NK-92 treated with Interleukin-12 subunit alpha and Interleukin-12 subunit beta, amount 100 ng/mL, for 24 hours (cell line): ENCODE measurements around the gene ERN1.
A peak's percentile ranks its signal among the peaks of the same experiment; 100 is the strongest.

Experiments used
- DNase-seq: peaks from one replicate; lab custom pipeline; 2025; lab: John Stamatoyannopoulos, UW

ERN1 gene

DNA sequence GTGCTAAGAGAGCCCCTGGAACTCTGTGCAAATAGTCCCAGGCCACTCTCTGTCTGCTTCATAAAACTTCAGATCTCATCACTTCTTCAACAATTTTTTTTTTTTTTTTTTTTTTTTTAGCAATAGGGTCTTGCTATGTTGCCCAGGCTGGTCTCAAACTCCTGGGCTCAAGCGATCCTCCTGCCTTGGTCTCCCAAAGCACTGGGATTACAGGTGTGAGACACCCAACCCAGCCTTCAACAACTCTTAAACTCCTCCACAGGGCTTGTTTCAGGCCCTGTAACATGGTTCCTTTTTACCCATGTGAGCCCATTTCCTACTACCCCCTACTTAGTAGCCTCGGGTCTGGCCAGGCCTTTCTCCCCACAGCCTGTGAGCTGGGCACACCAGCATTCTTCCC is 70.2 kb downstream of the ERN1 start:
- no peak for DNase-seq

DNA sequence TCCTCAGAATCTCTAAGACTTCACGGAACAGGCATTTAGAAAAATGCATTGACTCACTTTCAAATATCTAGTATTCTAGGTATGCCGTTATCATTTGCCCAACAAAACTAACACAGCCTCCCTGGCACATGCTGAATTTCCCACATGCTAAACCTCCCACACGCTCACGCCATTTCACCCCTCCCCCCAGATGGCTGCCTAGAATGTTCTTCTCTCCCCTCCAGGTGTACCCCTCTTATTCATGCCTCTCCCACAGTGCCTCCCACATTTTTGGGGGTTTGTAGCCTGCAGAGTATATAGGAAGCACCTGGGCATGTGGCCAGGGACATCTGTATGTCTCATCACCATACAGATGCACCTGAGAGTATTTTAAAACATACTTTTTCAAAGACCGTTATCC is 71.3 kb downstream of the ERN1 start:
- DNase-seq: no peak

DNA sequence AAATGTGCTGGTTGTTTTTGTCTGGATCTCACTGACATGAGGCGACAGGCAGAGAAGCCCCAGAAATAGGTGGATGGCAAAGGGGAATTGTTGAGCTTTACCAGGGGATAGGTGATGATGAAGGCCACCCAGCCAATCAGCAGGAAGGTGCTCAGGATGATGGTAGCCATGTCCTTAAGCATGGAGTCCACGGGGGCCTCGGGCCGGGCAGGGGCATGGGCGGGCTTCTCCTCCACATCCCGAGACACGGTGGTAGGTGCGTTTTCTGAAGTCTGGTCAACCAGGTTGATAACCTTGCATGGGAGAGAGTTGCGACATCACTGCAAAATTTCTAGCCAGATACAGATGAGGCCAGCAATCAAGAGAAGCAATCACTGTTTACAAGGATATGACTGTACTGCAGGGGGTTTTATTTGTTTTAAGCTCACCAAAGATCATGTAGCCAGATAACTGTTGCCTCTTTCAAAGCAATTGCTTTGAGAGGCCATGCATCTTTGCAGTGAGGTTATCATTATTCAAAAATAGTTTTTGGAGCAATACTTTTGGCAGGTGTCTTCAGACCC is 72.2 kb downstream of the ERN1 start:
- DNase-seq: no peak

DNA sequence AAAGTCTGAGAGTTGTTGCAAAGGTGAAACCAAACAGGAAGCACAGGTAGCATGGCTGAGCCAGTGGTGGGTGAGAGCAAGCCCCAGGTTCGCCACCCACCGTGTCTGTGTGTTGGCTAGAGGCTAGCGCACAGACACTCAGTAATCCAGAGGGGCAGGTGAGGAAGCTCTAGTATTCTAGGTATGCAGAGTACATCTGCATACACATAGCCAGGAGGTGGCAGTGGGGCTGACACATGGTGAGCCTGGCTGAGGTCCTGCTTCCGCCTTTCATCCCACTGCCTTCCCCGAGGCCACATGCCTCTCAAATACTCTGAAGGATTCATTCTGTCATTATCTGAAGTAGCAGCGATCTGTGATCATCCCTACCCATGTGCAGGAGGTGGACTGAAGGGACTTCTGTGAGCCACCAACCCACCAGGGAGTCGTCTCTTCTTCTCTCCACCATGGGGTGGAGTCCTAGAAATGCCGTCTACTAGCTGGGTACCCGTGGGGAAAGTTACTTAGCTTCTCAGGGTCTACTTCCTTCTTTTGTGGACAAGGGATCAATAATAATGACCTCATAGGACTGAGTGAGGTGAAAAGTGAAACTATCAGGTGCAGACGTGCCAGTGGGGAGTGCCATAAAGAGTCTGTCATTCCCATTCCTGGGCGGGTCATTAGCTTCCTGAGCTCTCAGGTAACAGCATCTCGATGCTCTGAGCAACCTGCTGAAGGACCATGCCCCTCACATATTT is 73.5 kb downstream of the ERN1 start:
- no peak for DNase-seq

DNA sequence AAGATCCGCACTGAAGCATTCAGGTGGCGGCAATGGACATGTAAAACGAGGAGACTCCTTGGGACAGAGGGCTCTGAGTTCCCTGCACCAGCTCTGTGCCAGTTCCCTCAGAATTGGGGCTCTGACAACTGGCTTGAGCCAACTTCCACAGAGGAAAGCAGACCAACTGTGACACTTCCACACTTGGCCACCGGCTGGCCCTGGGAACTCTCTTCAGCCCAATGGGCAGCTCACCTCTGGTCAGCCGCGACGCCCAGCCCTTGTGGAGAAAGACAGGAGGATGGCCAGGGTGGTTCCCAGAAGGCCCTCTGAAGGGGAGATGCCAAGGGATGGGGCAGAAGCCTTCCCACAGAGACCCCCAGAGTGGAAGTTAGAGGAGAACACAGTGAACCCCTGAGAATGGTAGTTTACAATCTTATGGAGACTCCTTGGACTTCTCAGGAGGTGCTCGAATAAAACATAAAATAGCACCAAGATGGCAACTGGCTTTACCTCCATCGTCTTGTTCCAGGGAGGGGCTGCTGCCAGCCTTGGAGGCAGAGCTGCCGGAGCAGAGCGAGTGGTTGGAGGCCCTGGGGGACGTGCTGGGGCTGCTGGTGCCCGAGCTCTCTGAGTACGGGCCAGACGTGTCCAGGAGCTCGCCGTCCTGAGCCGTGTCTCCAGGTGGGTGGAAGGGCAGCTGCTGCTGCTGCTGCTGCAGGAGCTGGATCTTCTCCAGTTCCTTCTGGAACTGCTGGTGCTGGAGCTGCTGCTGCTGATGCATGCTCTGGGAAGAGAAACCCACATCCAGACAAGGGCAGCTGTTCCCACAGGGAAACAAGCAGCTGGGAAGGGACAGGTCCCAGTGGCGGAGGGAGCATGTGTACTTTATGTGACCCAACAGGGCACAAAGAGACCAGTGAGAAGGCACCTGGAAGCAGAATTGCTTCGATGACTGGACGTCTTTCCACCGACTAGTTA is 74.5 kb downstream of the ERN1 start:
- DNase-seq: no peak

DNA sequence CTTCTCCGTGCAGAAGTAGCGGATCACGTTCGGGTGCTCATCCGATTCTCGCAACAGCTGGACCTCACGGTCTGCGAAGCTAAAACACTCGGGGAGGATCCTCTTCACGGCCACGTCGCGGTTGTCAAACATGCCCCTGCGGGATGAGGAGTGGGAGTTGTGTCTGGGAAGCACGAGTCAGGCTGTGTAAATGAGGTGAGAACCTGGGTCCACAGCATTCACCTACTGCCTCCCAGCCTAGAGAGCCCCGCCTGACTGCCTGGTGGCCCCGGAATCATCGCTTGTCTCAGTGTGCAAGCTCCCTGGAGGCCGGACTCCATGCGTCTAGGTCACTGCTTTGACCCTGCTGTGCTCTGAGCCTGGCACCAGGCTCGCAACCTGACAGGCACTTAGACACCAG is 75.6 kb downstream of the ERN1 start:
- DNase-seq: no peak

DNA sequence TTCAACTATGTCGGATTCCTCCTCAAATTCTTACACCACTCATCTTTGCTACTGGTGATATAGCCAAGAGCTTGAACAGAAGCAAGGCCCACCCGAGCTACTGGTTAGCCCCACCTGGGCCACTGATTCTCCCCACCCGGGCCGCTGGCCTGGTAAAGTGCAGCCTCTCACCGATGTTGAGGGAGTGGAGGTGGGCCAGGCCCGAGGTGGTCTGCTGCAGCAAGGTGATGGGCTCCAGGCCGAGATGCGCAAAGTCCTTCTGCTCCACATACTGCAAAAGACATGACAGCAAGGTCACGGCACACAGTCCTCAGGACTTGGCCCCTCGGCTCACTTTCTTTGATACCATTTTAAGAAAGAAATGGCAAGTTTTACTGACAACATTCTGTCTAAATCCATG is 76.8 kb downstream of the ERN1 start:
- DNase-seq: no peak

DNA sequence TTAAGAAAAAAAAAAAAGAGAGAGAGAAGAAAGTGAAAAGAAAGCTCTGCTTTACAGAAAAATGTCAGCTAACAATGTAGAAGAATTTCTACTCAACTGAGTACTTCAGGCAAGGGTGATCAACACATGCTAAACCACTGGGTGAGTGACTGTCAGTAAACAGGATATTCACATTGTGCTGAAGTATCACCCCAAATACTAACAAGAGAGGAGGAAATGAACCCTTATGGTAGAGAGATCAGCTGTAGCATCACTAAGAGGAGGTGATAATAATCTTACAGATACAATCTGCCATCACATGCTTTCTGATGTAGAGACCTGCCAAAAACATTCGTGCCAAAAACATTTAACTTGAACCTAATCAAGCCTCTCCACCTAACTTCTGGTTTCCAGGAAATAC is 78.8 kb downstream of the ERN1 start:
- no peak for DNase-seq

DNA sequence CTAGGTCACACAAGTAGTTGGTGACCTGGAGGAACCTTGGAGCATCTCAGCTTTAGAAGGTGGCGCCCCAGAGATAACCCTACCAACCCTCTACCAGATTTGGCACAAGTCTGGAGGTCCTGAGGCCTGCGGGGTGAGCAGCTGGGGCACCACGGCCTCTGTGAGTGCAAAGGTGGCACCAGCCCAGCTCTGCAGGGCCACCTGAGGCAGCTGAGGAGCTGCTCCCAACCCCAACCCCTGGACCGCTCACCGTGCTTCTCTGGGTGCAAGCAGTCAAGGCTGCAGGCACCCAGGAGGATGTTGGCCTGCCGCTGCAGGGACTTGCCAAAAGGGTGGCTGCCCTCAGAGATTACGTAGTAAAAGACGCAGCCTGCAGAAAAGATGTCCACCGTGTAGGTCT is 81.1 kb downstream of the ERN1 start:
- no peak for DNase-seq

DNA sequence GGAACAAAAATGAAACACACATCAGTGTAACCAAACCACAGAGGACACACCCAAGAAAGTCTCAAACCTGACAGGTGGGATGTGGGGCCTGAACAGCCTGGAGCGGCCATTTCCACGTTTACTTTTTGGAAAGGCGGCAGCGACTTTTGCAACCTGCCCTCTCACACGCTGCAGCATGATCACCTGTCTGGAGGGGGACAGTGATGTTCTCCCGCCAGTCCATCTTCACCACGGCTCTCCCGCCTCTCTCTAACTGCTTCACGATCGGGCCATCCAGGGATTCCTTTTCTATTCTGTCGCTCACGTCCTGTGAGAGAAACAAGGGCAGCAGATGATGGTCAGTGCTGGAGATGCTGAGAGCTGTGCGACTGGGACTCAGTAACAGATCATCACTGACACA is 84.8 kb downstream of the ERN1 start:
- no peak for DNase-seq

DNA sequence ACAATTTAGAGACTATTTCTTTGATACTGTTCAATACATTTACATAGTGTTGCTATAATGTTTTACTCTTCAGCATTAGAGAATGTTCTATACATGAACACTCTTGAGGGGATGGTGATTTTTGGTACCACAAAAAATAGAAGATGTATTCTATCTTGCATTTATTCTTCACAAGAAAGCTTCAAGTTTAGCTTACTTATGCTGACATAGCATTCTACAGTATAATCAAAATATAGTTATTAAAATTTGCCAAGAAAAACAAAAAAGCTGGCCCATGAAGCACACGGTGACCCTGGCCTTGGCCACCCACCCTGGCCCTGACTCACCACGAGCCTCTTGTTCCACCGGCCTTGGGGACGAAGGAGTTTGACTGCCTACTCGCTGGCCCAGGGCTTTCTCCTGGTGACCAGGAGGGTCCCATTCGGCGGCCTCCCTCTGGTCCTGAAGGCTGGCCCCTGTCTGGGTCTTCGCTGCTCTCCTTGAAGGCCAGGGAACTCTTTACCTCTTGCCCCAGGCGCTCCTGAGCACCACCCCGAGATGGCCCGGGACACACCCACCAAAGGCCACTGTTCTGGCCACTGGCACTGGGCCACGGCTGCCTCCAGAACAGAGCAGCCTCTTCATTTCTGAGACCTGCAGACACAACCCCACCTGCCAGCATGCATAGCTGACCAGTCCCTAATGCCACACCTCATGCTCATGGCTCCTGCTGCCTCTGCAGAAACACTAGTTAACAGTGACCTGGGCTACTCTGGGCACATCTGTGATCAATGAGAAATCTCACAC is 87.1 kb downstream of the ERN1 start:
- no peak for DNase-seq

DNA sequence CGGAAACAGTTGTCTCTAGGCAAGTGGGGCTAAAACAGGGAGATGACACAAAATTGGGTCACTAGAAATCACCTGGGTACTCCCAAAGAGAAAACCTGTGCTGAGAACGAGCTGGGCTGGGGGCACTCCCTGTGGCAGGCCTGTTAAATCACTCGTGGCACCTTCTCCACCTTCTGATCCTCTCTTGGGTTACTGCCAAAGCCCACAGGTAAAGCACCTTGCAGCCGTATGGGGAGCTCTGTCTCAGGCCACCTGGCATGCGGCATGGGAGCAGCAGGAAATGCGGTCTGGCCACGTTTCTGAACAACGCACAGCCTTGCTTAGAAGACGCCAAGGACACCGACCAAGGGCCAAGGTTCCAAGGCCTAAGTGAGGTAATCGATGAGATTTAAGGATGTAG is 88.0 kb downstream of the ERN1 start:
- no peak for DNase-seq

DNA sequence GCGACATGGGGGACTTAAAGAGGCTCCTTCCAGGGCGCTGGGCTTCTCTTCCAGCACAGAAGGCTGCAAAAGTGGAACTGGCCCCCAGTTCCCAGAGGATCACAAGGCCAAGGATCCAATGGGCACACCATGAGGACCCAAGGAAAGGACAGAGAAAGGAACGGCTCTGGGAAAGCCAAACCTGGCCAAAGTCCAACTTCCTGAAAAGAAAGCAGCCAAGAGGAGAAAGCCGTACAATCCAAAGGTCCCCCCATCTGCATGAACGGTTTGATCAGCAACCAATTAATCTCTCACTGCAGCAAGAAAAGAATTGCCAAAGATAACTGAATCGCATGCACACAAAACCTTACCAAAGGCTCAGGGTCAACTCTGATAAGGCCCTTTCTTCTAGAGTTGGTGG is 89.7 kb downstream of the ERN1 start:
- DNase-seq: no peak

DNA sequence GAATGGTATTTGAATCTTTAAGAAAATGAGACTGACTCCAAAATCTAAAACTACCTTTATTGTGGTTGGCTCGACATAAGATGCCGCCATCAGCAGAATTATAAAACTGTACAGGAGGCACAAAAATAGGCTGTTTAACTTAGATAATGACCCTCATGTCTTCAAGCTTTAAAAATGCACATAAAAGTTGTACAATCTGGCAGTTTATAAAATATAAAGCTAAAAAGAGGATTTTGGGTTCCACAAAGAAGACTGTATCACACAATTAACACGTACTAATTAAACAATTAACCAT is 90.9 kb downstream of the ERN1 start:
- no peak for DNase-seq

DNA sequence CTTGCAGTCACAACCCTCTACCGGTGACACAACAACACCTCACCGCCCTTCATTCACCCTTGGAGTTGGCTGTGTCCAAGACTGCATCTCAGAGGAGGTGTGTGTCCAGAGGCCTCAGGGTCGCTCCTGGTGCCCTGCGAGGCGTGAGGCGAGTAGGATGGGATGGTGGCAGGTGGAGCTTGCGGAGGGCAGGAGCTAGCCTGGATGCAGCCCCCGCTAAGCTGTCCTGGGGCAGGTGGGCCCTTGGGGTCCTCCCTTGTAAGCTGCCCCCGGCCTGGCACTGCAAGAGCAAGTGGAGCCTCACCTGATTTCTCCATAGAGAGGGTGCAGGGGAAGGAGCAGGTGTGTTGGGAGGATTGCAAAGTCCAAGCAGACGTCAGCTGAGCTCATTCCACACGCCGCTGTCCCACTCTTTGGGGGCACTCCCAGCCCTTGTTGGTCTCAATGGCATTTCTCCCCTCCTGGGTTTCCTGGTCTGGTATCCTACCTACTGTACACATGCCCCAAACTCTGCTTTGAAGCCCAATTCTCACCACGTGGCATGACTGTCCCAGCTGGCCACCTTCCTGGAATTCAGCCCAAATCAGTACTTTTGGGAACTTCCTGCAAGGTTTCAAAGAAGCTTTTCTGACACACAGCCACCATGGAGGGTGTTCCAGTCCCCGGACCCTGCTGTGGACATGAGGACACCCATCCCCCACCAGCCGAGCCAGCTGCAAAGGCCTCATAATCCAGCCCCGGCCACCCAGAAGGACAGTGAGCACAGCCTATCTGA is 91.4 kb downstream of the ERN1 start:
- no peak for DNase-seq

DNA sequence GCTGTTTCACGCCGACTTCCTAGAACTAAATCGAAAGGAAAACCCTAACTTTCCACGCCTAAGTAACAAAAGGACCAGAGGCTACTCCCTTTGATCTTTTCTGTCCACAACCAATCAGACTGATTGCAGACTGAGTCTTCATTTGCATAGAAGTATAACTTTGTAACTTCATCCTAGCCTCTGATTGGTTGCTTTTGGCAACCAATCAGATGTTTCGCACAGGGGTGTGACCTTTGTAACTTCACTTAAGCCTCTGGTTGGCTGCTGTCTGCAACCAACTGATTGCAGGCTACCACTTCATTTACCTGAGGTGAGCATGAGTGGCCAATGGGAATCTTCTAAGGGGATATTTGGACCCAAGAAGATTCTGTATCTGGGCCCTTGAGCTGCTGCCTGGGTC is 92.1 kb downstream of the ERN1 start:
- no peak for DNase-seq

DNA sequence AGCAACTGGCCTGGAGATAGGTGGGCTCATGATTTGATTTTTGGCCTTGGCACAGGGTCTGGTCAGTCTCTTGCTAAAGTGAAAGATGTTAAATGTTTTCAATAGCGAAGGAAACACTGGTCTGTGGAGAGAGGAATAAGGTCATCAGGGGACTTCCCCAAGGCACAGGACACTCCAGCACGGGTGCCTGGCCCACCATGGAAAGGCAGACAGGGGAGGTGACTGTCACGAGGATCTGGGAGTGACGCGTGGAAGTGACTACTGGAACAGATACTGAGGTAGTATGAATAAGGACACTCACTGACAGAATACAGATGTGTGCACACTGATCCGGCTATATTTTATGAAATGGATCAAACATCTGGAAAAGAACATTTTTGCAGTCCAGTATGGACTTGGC is 92.8 kb downstream of the ERN1 start:
- no peak for DNase-seq

DNA sequence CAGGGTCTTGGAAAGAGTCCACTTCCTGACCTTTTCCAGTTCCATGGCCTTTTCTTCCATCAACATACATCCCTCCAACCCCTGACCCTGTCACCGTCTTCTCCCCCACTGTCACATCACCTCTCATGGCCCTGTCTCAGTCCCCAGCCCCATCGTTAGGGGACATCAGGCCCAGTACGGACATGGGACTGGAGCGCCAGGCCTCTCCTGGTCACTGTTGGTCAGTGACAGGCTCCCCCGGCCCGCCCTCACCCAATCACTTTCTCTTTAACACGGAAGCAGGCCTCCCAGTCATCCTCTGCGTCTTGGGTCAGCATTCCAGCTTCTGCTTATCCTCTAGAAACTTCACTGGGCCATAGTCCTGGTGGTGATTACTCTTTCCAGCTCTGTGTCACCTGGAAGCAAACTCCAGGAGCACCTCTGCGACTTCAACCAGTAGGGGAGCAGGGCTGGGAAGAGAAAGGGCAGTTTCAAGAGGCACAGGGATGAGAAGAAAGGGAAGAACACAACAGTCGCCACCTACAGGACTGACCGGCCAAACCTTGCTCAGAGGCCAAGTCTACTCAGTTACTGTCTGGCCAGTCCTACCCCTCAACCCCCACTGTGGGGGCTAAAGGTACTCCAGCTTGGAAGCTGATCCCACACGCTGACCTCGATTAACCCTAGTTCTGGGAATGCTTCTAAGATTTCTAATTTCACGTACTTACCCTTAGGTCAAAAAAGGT is 93.6 kb downstream of the ERN1 start:
- no peak for DNase-seq

DNA sequence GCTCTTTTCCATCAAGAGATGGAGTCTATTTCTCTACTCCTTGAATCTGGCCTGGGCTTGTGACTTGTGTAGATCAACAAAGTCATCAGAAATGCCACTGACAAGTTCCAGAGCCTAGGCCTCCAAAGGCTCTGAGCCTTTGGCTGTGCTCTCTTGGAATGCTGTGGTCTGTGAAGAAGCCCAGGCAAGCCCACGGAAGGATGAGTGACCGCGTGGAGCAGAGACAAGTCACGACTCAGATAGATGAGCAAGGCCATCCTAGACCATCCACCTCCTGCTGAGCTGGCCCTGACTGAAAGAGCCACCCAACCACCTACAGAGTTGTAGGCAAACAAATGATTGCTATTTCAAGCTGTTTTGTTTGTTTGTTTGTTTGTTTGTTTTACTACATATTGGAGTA is 97.9 kb downstream of the ERN1 start:
- DNase-seq: no peak

DNA sequence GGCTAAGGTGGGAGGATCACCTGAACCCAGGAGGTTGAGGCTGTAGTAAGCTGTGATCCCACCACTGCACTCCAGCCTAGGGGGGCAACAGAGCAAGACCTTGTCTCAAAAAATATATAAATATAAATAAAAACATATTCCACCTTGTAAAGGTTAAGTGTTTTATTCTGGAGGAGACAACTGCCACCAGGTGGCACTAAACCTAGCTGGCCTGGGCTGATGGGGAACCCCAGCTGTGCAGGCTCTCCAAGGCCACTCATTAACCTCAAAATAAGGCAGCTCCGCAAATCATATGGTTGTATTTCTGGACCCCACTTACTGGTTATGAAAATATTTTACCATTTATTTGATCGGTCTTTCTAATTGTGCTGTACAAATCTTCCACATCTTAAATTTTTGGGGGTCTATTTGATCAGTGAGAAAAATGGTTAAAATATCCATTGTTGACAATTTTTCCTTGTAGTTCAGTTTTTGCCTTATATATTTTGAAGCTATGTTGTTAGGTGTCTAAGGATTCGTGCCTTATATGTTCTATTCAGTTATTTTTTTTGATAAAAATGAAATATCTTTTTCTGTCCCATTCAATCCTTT is 101.0 kb downstream of the ERN1 start:
- peak; percentile 51 for DNase-seq
